SK-N-SH (cell line): ENCODE data around the gene AGRN. TPM values are rescaled to one million over a fixed set of nuclear protein-coding genes. Genes with fewer than 3 reads are reported as not detected.

Experiments
- CTCF ChIA-PET: fragments of 300-600, 350-600 bp; formaldehyde crosslinking; extraction: SDS; loops from one replicate; lab custom pipeline; 2021; lab: Yijun Ruan, JAX
- POLR2A ChIA-PET: fragments of 350-600 bp; sonication (Branson Sonifier 250); formaldehyde crosslinking; extraction: SDS; loops from one replicate; lab custom pipeline; 2020; ENCODE audit warnings: antibody characterized with exemption, inconsistent platforms; lab: Yijun Ruan, JAX
- DNase-seq: peaks from one replicate; pipeline ENCODE4 v3.0.0; 2012
- H2AFZ ChIP-seq: fragments of 200-600 bp; sonication (generic); 2 replicates; pipeline ENCODE4 v1.8.1; 2016; ENCODE audit warnings: antibody characterized with exemption, mild to moderate bottlenecking, low read depth
- H3F3A ChIP-seq: fragments of 200-600 bp; sonication (generic); replicated peaks from 2 replicates; pipeline ENCODE3; 2016; ENCODE audit warnings: antibody characterized with exemption, mild to moderate bottlenecking; ENCODE audit not compliant: insufficient read depth
- H3K27ac ChIP-seq, 2 experiments: fragments of 200-500 bp in 1 of 2; fragments of 200-600 bp in 1 of 2; sonication (Bioruptor generic) in 1 of 2; sonication (generic), shearing (Covaris generic) in 1 of 2; 2 replicates each; pipeline versions ENCODE4 v1.5.1 to v1.6.1; 2014 to 2016; ENCODE audit warnings: low read depth in 2 of 2, inconsistent platforms in 1 of 2, low read length in 1 of 2, mild to moderate bottlenecking in 1 of 2, mixed read lengths in 1 of 2
- H3K27me3 ChIP-seq: fragments of 200-600 bp; sonication (generic), shearing (Covaris generic); 2 replicates; pipeline ENCODE4 v1.6.1; 2016; ENCODE audit warnings: mixed run types; ENCODE audit not compliant: insufficient read depth
- H3K36me3 ChIP-seq, 2 experiments: fragments of 200-500 bp in 1 of 2; fragments of 200-600 bp in 1 of 2; sonication (Bioruptor generic) in 1 of 2; sonication (generic) in 1 of 2; replicated peaks in 1 of 2; 2 replicates each; pipeline versions ENCODE3 to v1.5.1; 2014 to 2016; ENCODE audit warnings: low read length in 1 of 2, mild to moderate bottlenecking in 1 of 2; ENCODE audit not compliant: insufficient read depth in 2 of 2, control insufficient read depth in 1 of 2
- H3K4me1 ChIP-seq, 2 experiments: fragments of 200-500 bp in 1 of 2; fragments of 200-600 bp in 1 of 2; sonication (Bioruptor generic) in 1 of 2; sonication (generic), shearing (Covaris generic) in 1 of 2; 2 replicates each; pipeline versions ENCODE4 v1.5.1 to v1.6.1; 2014 to 2016; ENCODE audit warnings: low read depth in 1 of 2, low read length in 1 of 2, mixed run types in 1 of 2; ENCODE audit not compliant: insufficient read depth in 2 of 2, control insufficient read depth in 1 of 2
- H3K4me2 ChIP-seq: fragments of 200-600 bp; sonication (generic), shearing (Covaris generic); 2 replicates; pipeline ENCODE4 v1.6.1; 2017; ENCODE audit warnings: mixed run types
- H3K4me3 ChIP-seq, 2 experiments: fragments of 200-500 bp in 1 of 2; fragments of 200-600 bp in 1 of 2; sonication (Bioruptor generic) in 1 of 2; sonication (generic), shearing (Covaris generic) in 1 of 2; 2 replicates each; pipeline versions ENCODE4 v1.5.1 to v1.8.1; 2014 to 2016; ENCODE audit warnings: low read depth in 2 of 2, inconsistent platforms in 1 of 2, low read length in 1 of 2, mild to moderate bottlenecking in 1 of 2, mixed read lengths in 1 of 2, moderate library complexity in 1 of 2
- H3K79me2 ChIP-seq: fragments of 200-600 bp; sonication (generic); 2 replicates; pipeline ENCODE4 v1.8.1; 2017; ENCODE audit warnings: mild to moderate bottlenecking; ENCODE audit not compliant: insufficient read depth
- H3K9ac ChIP-seq: fragments of 200-600 bp; sonication (generic); 2 replicates; pipeline ENCODE4 v1.6.1; 2017; ENCODE audit warnings: mixed run types
- H3K9me2 ChIP-seq: fragments of 200-600 bp; sonication (generic); 2 replicates; pipeline ENCODE4 v1.6.1; 2017; ENCODE audit warnings: mixed run types
- H3K9me3 ChIP-seq: fragments of 200-600 bp; sonication (generic); 2 replicates; pipeline ENCODE4 v1.6.1; 2017; ENCODE audit warnings: mixed run types, mild to moderate bottlenecking, moderate library complexity
- H4K20me1 ChIP-seq: fragments of 200-600 bp; sonication (generic); 2 replicates; pipeline ENCODE4 v1.6.1; 2017; ENCODE audit warnings: mild to moderate bottlenecking, mixed run types; ENCODE audit not compliant: insufficient read depth
- CHD2 ChIP-seq: fragments of 150-350 bp; IDR thresholded peaks from 2 replicates; pipeline ENCODE4 v1.6.1; 2018; ENCODE audit warnings: low read length; ENCODE audit not compliant: partially characterized antibody
- CTCF ChIP-seq: fragments of 200-600 bp; sonication (generic); IDR thresholded peaks from 2 replicates; pipeline ENCODE4 v1.6.1; 2017; ENCODE audit warnings: antibody characterized with exemption, mild to moderate bottlenecking, moderate library complexity
- ELF1 ChIP-seq: IDR thresholded peaks from 2 replicates; pipeline ENCODE4 v1.4.0; 2012
- FOSL2 ChIP-seq: IDR thresholded peaks from 2 replicates; pipeline ENCODE4 v1.4.0; 2012; ENCODE audit warnings: low read depth, mild to moderate bottlenecking, moderate library complexity, borderline replicate concordance
- IRF3 ChIP-seq: fragments of 150-350 bp; IDR thresholded peaks from 2 replicates; pipeline ENCODE4 v1.6.1; 2016; ENCODE audit warnings: mild to moderate bottlenecking, low read depth, low read length
- MXI1 ChIP-seq: IDR thresholded peaks from 2 replicates; pipeline ENCODE4 v1.6.1; 2012; ENCODE audit warnings: mild to moderate bottlenecking, low read depth, low read length, improper control_type of control experiment
- PBX3 ChIP-seq: IDR thresholded peaks from 2 replicates; pipeline ENCODE4; 2012
- RAD21 ChIP-seq: IDR thresholded peaks from 2 replicates; pipeline ENCODE4 v1.6.1; 2012; ENCODE audit warnings: mild to moderate bottlenecking, low read length
- RCOR1 ChIP-seq: fragments of 150-350 bp; IDR thresholded peaks from 2 replicates; pipeline ENCODE4 v1.6.1; 2017; ENCODE audit warnings: antibody characterized with exemption, low read length
- RFX5 ChIP-seq: IDR thresholded peaks from 2 replicates; pipeline ENCODE4 v1.6.1; 2012; ENCODE audit warnings: mild to moderate bottlenecking, improper control_type of control experiment, low read length
- RXRA ChIP-seq: IDR thresholded peaks from 2 replicates; pipeline ENCODE4 v1.4.0; 2012; ENCODE audit warnings: low read depth, mild to moderate bottlenecking, borderline replicate concordance
- SIN3A ChIP-seq: IDR thresholded peaks from 2 replicates; pipeline ENCODE4 v1.6.1; 2012; ENCODE audit warnings: low read depth, mild to moderate bottlenecking, low read length, moderate library complexity, borderline replicate concordance
- SMC3 ChIP-seq: IDR thresholded peaks from 2 replicates; pipeline ENCODE4 v1.6.1; 2012; ENCODE audit warnings: low read depth, low read length, improper control_type of control experiment
- TAF1 ChIP-seq: IDR thresholded peaks from 2 replicates; pipeline ENCODE4 v1.6.1; 2012; ENCODE audit warnings: low read depth, mild to moderate bottlenecking, low read length, moderate library complexity, borderline replicate concordance
- ZBTB33 ChIP-seq: IDR thresholded peaks from 2 replicates; pipeline ENCODE4 v1.4.0; 2012; ENCODE audit warnings: low read depth, borderline replicate concordance
- WGBS: methylation state at CpG from one replicate; pipeline ENCODE4 v1.1.6; 2017; ENCODE audit warnings: low lambda C conversion rate; 5-methylcytosine and 5-hydroxymethylcytosine counted together
- polyA plus RNA-seq, 3 experiments: library from polyadenylated mRNA; depleted of rRNA; stranded (reverse); fragments of >200 nt; gene quantifications; 2 replicates each; pipeline ENCODE4 v1.2.3, GENCODE V29; 2012

Gene AGRN
- polyA plus RNA-seq, 1 of the 3 experiments (the other 2 are of a cell fraction): 31.6 TPM

- WGBS: 90% methylated on average over 8 of the region's 15 CpGs
- H3K79me2 ChIP-seq: no peaks in the 10 kb centered on the region
- H3K27ac ChIP-seq: no peak overlapping the region
- H3K4me1 ChIP-seq: no peaks in the 10 kb centered on the region
- ChIA-PET POLR2A (no interaction called here), CTCF (no interaction called here)
- H3K4me3 ChIP-seq: no peak overlapping the region
- no peak overlapping the region for H2AFZ ChIP-seq
- H3K27me3 ChIP-seq: peaks cover 3% of the 10 kb centered on the region; the same call in 1 of the 2 replicates
- no peaks in the 10 kb centered on the region for H3K9me2 ChIP-seq
- H3K9ac ChIP-seq: no peak overlapping the region
- no peaks in the 10 kb centered on the region for H3K9me3 ChIP-seq
- H3K4me2 ChIP-seq: no peak overlapping the region
- TF ChIP-seq CTCF (no peak), PBX3 (no peak), TAF1 (no peak), ZBTB33 (no peak), RFX5 (no peak), SMC3 (no peak), RCOR1 (no peak), SIN3A (no peak), RXRA (no peak), ELF1 (no peak), FOSL2 (no peak), RAD21 (no peak), CHD2 (no peak), MXI1 (no peak), IRF3 (no peak)
- no peak for DNase-seq
- H4K20me1 ChIP-seq: no peaks in the 10 kb centered on the region
- H3K36me3 ChIP-seq: peaks cover 0 to 5% of the 10 kb centered on the region in 2 experiments
- H3F3A ChIP-seq: no peaks in the 10 kb centered on the region
Observed at GRCh38 chr1:1053022-1053421, 33.1 kb downstream of the AGRN start.
